SK-N-SH treated with all-trans-retinoic acid at 6 μM for 48 hours (cell line): ENCODE measurements around the gene MOCOS.

Source experiments
- ATAC-seq: fragments of 200-7000 bp; cut with Tn5 transposase; 3 replicates; pipeline ENCODE4 v1.9.1; 2020; ENCODE audit warnings: mild to moderate bottlenecking, moderate library complexity
- BACH2 ChIP-seq: fragments of 250-450 bp; sonication (Bioruptor Pico); IDR thresholded peaks from 2 replicates; pipeline ENCODE4 v1.9.0; 2021; ENCODE audit warnings: mild to moderate bottlenecking, borderline replicate concordance
- CSDC2 ChIP-seq: fragments of 250-450 bp; sonication (Bioruptor Pico); IDR thresholded peaks from 2 replicates; pipeline ENCODE4 v1.5.0; 2020; ENCODE audit warnings: mild to moderate bottlenecking, moderate library complexity
- CSRNP3 ChIP-seq: fragments of 250-450 bp; sonication (Bioruptor Pico); IDR thresholded peaks from 2 replicates; pipeline ENCODE4 v1.5.1; 2021; ENCODE audit warnings: mild to moderate bottlenecking, moderate library complexity
- ESRRG ChIP-seq: fragments of 250-450 bp; sonication (Bioruptor Pico); IDR thresholded peaks from 2 replicates; pipeline ENCODE4 v1.6.1; 2021; ENCODE audit warnings: mild to moderate bottlenecking
- GLIS3 ChIP-seq: fragments of 250-450 bp; sonication (Bioruptor Pico); IDR thresholded peaks from 2 replicates; pipeline ENCODE4 v1.5.0; 2020; ENCODE audit warnings: mild to moderate bottlenecking, moderate library complexity
- ISL1 ChIP-seq: fragments of 250-450 bp; sonication (Bioruptor Pico); IDR thresholded peaks from 2 replicates; pipeline ENCODE4 v2.1.2; 2022; ENCODE audit warnings: mild to moderate bottlenecking, moderate library complexity
- OSR1 ChIP-seq: fragments of 250-450 bp; sonication (Bioruptor Pico); IDR thresholded peaks from 2 replicates; pipeline ENCODE4 v1.8.0; 2022; ENCODE audit warnings: moderate library complexity, mild to moderate bottlenecking, inconsistent platforms
- POU6F1 ChIP-seq: fragments of 250-450 bp; sonication (Bioruptor Pico); IDR thresholded peaks from 2 replicates; pipeline ENCODE4 v1.8.0; 2021; ENCODE audit warnings: low read depth, mild to moderate bottlenecking, moderate library complexity, borderline replicate concordance
- RARB ChIP-seq: fragments of 250-450 bp; sonication (Bioruptor Pico); IDR thresholded peaks from 2 replicates; pipeline ENCODE4 v1.8.0; 2021; ENCODE audit warnings: mild to moderate bottlenecking, moderate library complexity
- SNAI2 ChIP-seq: fragments of 250-450 bp; sonication (Bioruptor Pico); IDR thresholded peaks from 2 replicates; pipeline ENCODE4 v1.5.0; 2020; ENCODE audit warnings: mild to moderate bottlenecking, moderate library complexity
- TCF4 ChIP-seq: fragments of 250-450 bp; sonication (Bioruptor Pico); IDR thresholded peaks from 2 replicates; pipeline ENCODE4 v1.8.0; 2021; ENCODE audit warnings: mild to moderate bottlenecking, moderate library complexity, borderline replicate concordance
- TOX ChIP-seq: fragments of 250-450 bp; sonication (Bioruptor Pico); IDR thresholded peaks from 2 replicates; pipeline ENCODE4 v1.8.0; 2021; ENCODE audit warnings: mild to moderate bottlenecking, moderate library complexity, borderline replicate concordance
- TSHZ2 ChIP-seq: fragments of 250-450 bp; sonication (Bioruptor Pico); IDR thresholded peaks from 2 replicates; pipeline ENCODE4 v1.5.0; 2020; ENCODE audit warnings: mild to moderate bottlenecking, moderate library complexity
- ZC3H10 ChIP-seq: fragments of 250-450 bp; sonication (Bioruptor Pico); IDR thresholded peaks from 2 replicates; pipeline ENCODE4 v1.5.1; 2021; ENCODE audit warnings: mild to moderate bottlenecking, moderate library complexity
- ZFP3 ChIP-seq: fragments of 250-450 bp; sonication (Bioruptor Pico); IDR thresholded peaks from 2 replicates; pipeline ENCODE4 v1.5.0; 2020; ENCODE audit warnings: mild to moderate bottlenecking, moderate library complexity
- ZFP30 ChIP-seq: fragments of 450-650 bp; formaldehyde crosslinking; IDR thresholded peaks from 2 replicates; pipeline ENCODE4 v1.5.0; 2022; ENCODE audit warnings: mild to moderate bottlenecking, moderate library complexity
- ZNF565 ChIP-seq: fragments of 450-650 bp; formaldehyde crosslinking; conservative IDR thresholded peaks from 2 replicates; pipeline ENCODE4 v1.5.0; 2020; ENCODE audit warnings: low read depth, mild to moderate bottlenecking, moderate library complexity
- ZNF70 ChIP-seq: fragments of 450-650 bp; formaldehyde crosslinking; IDR thresholded peaks from 2 replicates; pipeline ENCODE4 v1.5.0; 2020; ENCODE audit warnings: mild to moderate bottlenecking, moderate library complexity
- ZNF8 ChIP-seq: fragments of 450-650 bp; formaldehyde crosslinking; IDR thresholded peaks from 2 replicates; pipeline ENCODE4 v1.5.0; 2020; ENCODE audit warnings: mild to moderate bottlenecking, moderate library complexity
- TF ChIP-seq, protein P1 (sequence below): fragments of 250-450 bp; sonication (Bioruptor Pico); IDR thresholded peaks from 2 replicates; pipeline ENCODE4 v1.8.0; 2020; ENCODE audit warnings: mild to moderate bottlenecking, moderate library complexity, borderline replicate concordance

The MOCOS gene

GRCh38 chr18:36187826-36188721 lies 777 bp downstream of the MOCOS start:
- TF ChIP-seq OSR1 (CRISPR knock-in tag) = no peak
- no peak for TF ChIP-seq ZNF8 (CRISPR knock-in tag)
- TF ChIP-seq ZC3H10 (CRISPR knock-in tag) = no peak
- TF ChIP-seq SNAI2 (CRISPR knock-in tag) = no peak
- no peak for TF ChIP-seq ESRRG (CRISPR knock-in tag)
- no peak for ATAC-seq

GRCh38 chr18:36188916-36189315 lies 1.6 kb downstream of the MOCOS start:
- TF ChIP-seq CSDC2 (CRISPR knock-in tag) = no peak
- TF ChIP-seq, all 23 proteins: peak for 0
- ATAC-seq = no peak

GRCh38 chr18:36189486-36189885 lies 2.2 kb downstream of the MOCOS start:
- ATAC-seq = no peak
- no peak for TF ChIP-seq BACH2 (CRISPR knock-in tag)
- TF ChIP-seq CSRNP3 (CRISPR knock-in tag) = no peak
- TF ChIP-seq ZNF565 (CRISPR knock-in tag) = no peak
- TF ChIP-seq POU6F1 = no peak
- no peak for TF ChIP-seq ZNF70 (CRISPR knock-in tag)
- TF ChIP-seq CSDC2 (CRISPR knock-in tag) = no peak
- TF ChIP-seq TSHZ2 (CRISPR knock-in tag) = no peak
- TF ChIP-seq SNAI2 (CRISPR knock-in tag) = no peak
- no peak for TF ChIP-seq RARB (CRISPR knock-in tag)
- no peak for TF ChIP-seq ZC3H10 (CRISPR knock-in tag)
- no peak for TF ChIP-seq TCF4 (CRISPR knock-in tag)
- no peak for TF ChIP-seq ZFP3 (CRISPR knock-in tag)
- TF ChIP-seq TOX (CRISPR knock-in tag) = no peak
- TF ChIP-seq, protein P1, sequence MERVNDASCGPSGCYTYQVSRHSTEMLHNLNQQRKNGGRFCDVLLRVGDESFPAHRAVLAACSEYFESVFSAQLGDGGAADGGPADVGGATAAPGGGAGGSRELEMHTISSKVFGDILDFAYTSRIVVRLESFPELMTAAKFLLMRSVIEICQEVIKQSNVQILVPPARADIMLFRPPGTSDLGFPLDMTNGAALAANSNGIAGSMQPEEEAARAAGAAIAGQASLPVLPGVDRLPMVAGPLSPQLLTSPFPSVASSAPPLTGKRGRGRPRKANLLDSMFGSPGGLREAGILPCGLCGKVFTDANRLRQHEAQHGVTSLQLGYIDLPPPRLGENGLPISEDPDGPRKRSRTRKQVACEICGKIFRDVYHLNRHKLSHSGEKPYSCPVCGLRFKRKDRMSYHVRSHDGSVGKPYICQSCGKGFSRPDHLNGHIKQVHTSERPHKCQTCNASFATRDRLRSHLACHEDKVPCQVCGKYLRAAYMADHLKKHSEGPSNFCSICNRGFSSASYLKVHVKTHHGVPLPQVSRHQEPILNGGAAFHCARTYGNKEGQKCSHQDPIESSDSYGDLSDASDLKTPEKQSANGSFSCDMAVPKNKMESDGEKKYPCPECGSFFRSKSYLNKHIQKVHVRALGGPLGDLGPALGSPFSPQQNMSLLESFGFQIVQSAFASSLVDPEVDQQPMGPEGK (CRISPR knock-in tag) = no peak
- TF ChIP-seq ESRRG (CRISPR knock-in tag) = no peak
- TF ChIP-seq GLIS3 (CRISPR knock-in tag) = no peak
- no peak for TF ChIP-seq ZFP30 (CRISPR knock-in tag)

DNA sequence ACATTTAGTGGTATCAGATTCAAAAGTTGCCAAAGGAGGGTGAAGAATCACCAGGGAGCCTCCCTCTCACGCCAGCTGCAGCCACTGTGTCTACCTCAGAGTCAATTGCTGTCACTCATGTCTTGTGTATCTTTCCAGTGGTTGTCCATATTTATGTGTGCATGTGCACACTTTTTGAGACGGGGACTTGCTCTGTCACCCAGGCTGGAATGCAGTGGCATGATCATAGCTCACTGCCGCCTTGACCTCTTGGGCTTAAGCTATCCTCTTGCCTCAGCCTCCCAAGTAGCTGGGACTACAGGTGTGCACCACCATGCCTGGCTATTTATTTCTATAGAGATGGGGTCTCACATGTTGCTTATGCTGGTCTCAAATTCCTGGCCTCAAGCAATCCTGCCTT lies 4.0 kb downstream of the MOCOS start:
- no peak for ATAC-seq
- TF ChIP-seq CSRNP3 (CRISPR knock-in tag) = no peak
- TF ChIP-seq ISL1 = no peak
- no peak for TF ChIP-seq TOX (CRISPR knock-in tag)
